Endodermal cell (in vitro differentiated cells): ENCODE results near the gene PARN. TPM values are rescaled to one million over a fixed set of nuclear protein-coding genes. Genes with fewer than 3 reads are reported as not detected.
"Not testable (repeated sequence)": the region's sequence is repeated elsewhere in the genome, so short reads cannot be mapped to it uniquely, and the experiment has no call there.

Experiments
- DNase-seq: peaks from one replicate; pipeline ENCODE4 v3.0.0-alpha.2; 2017
- H3K27ac ChIP-seq: 2 replicates; pipeline ENCODE4 v1.5.1; 2013; ENCODE audit warnings: mild to moderate bottlenecking, low read depth, low read length, moderate library complexity
- H3K27me3 ChIP-seq: 2 replicates; pipeline ENCODE4 v1.6.1; 2013; ENCODE audit warnings: mild to moderate bottlenecking, low read length, moderate library complexity; ENCODE audit not compliant: insufficient read depth, control insufficient read depth, poor library complexity, severe bottlenecking
- H3K36me3 ChIP-seq: 2 replicates; pipeline ENCODE4 v1.7.0; 2013; ENCODE audit warnings: mild to moderate bottlenecking, low read length, moderate library complexity; ENCODE audit not compliant: control insufficient read depth, insufficient read depth
- H3K4me1 ChIP-seq: one replicate; pipeline ENCODE4 v1.7.0; 2013; ENCODE audit warnings: low read length; ENCODE audit not compliant: control insufficient read depth, insufficient read depth
- H3K4me3 ChIP-seq: 2 replicates; pipeline ENCODE4 v1.5.1; 2013; ENCODE audit warnings: mild to moderate bottlenecking, low read length, moderate library complexity
- H3K9ac ChIP-seq: 2 replicates; pipeline ENCODE4 v1.6.1; 2013; ENCODE audit warnings: mild to moderate bottlenecking, low read length, moderate library complexity; ENCODE audit not compliant: poor library complexity, severe bottlenecking; ENCODE audit errors: extremely low read depth
- H3K9me3 ChIP-seq: 2 replicates; pipeline ENCODE4 v1.6.1; 2013; ENCODE audit warnings: mild to moderate bottlenecking, low read length, moderate library complexity; ENCODE audit not compliant: control insufficient read depth
- H3K27ac Mint-ChIP-seq: 2 replicates; pipeline ENCODE4 v1.8.0; 2020; ENCODE audit warnings: mixed read lengths
- H3K27me3 Mint-ChIP-seq: 2 replicates; pipeline ENCODE4 v1.8.0; 2021; ENCODE audit warnings: mild to moderate bottlenecking, mixed read lengths; ENCODE audit not compliant: insufficient read depth
- H3K36me3 Mint-ChIP-seq: 2 replicates; pipeline ENCODE4 v1.8.0; 2020; ENCODE audit warnings: low read depth, mixed read lengths
- H3K4me1 Mint-ChIP-seq: 2 replicates; pipeline ENCODE4 v1.8.0; 2020; ENCODE audit warnings: mixed read lengths
- H3K4me3 Mint-ChIP-seq: 2 replicates; pipeline ENCODE4 v1.8.0; 2020; ENCODE audit warnings: mild to moderate bottlenecking, moderate library complexity, mixed read lengths
- H3K9me3 Mint-ChIP-seq: 2 replicates; pipeline ENCODE4 v1.8.0; 2020; ENCODE audit warnings: mild to moderate bottlenecking, mixed read lengths
- WGBS, 2 experiments: methylation state at CpG; one replicate each; pipeline versions ENCODE4 v1.1.5 to v1.1.7; 2013; ENCODE audit warnings: missing lambda C conversion rate in 2 of 2, mixed read lengths in 1 of 2; ENCODE audit not compliant: insufficient coverage in 1 of 2, insufficient read length in 1 of 2; 5-methylcytosine and 5-hydroxymethylcytosine counted together
- total RNA-seq, 2 donors: library from RNA; stranded (reverse); fragmentation: NEBNext Ultra II Directional in 1 of 2; extraction: Animal tissue kit (Norgen Biotek cat#: 25700) in 1 of 2; gene quantifications; 2 replicates in 1 of 2; 3 replicates in 1 of 2; pipeline ENCODE4 v1.2.1, GENCODE V29; 2021
- TF ChIP-seq, protein P1 (sequence below): fragments of 200-600 bp; sonication (generic); conservative IDR thresholded peaks from 2 replicates; pipeline ENCODE4 v1.5.0; 2021; ENCODE audit warnings: antibody characterized with exemption, mild to moderate bottlenecking

The PARN gene
- total RNA-seq, 2 donors from 2014 or later = 43.7 to 45.7 TPM

DNA sequence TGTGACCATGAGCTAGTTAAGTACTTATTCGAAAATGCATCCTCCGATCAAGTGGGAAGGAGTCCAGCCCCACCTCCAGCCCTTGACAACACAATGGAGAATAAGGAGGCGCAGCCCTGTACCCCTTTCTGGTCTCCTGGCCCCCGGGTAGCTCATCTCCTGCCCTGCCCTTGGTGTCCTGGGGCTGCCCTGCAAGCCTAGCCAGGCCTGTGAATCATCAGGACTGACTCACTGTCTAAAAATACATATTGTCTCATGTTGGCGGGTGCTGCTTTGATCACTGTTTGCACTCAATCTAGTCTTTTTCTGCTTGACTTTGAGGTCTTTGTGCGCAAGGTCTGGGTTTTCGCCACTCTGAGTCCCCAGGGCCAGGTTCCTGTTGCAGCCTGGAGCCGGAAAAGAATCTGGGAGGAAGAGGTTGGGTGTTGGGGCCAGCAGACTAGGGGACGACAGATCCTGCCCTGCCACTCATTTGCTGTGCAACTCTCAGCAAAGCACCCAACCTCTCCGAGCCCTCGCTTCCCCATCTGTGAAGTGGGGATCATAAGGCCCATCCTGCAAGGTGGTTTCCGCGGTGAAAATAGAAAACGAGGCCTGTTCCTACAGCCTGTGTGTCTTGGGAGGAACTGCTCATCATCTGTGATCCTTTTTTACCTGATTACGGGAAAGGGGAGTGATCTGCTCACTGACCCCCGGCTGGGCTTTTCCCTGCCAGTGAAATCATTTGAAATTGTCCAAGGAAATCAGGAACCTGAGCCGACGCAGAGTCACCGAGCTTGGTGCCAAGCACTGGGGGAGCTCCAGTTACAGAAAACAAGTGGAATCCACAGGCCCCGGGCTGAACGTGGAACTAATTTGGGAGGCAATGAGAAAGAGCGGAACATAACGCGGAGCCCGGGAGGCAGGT, 230.4 kb downstream of the PARN start:
- H3K27me3 Mint-ChIP-seq = no peaks in the 10 kb centered on the region
- Histone ChIP-seq H3K27me3 (no peaks in the 10 kb centered on the region), H3K4me1 (no peaks in the 10 kb centered on the region), H3K27ac (peak overlapping the region; percentile 44), H3K9me3 (no peaks in the 10 kb centered on the region), H3K9ac (no peak overlapping the region), H3K4me3 (no peak overlapping the region), H3K36me3 (no peaks in the 10 kb centered on the region)
- no peaks in the 10 kb centered on the region for H3K36me3 Mint-ChIP-seq
- H3K9me3 Mint-ChIP-seq = no peaks in the 10 kb centered on the region
- no peak overlapping the region for H3K4me3 Mint-ChIP-seq
- WGBS, 2 experiments = 82 to 90% methylated on average over 12 to 25 of the region's 25 CpGs
- no peak for DNase-seq
- H3K27ac Mint-ChIP-seq = no peak overlapping the region
- peaks cover 2% of the 10 kb centered on the region for H3K4me1 Mint-ChIP-seq
- TF ChIP-seq, protein P1, sequence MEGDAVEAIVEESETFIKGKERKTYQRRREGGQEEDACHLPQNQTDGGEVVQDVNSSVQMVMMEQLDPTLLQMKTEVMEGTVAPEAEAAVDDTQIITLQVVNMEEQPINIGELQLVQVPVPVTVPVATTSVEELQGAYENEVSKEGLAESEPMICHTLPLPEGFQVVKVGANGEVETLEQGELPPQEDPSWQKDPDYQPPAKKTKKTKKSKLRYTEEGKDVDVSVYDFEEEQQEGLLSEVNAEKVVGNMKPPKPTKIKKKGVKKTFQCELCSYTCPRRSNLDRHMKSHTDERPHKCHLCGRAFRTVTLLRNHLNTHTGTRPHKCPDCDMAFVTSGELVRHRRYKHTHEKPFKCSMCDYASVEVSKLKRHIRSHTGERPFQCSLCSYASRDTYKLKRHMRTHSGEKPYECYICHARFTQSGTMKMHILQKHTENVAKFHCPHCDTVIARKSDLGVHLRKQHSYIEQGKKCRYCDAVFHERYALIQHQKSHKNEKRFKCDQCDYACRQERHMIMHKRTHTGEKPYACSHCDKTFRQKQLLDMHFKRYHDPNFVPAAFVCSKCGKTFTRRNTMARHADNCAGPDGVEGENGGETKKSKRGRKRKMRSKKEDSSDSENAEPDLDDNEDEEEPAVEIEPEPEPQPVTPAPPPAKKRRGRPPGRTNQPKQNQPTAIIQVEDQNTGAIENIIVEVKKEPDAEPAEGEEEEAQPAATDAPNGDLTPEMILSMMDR = no peak

DNA sequence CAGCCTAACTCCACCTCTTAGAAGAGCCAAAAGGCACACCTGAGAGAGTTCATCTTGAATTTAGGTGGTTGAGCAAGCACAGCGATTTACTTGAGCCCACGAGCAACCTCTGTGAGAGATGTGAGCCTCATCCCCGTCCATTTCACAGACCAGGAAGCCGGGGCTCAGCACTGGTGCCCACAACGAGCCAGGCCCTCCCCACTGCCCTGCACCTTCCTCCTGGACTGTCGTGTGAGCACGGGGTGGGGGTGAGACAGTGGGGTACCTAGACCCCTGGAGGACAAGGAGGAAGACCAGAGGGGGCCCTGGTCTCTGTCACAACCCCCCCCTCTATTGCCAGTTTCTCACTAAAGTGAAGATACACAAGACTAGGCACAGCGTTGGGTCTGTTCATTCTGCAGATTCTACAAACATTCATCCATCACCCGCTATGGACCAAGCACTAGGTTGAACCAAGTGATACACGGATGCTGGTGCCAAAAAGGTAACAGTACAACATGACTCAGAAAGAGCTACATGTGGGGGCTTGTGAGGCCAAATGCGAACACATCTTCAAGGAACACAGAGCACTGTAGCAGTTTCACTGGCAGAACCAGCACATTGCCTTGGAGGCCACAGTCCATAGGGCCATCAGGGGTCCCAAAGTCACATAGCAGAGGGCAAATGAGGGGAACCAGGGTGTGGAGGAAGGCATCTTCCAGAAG, 231.9 kb downstream of the PARN start:
- Histone ChIP-seq H3K4me1 (no peaks in the 10 kb centered on the region), H3K4me3 (no peak overlapping the region), H3K27ac (no peak overlapping the region), H3K36me3 (no peaks in the 10 kb centered on the region), H3K27me3 (no peaks in the 10 kb centered on the region), H3K9ac (no peak overlapping the region), H3K9me3 (no peaks in the 10 kb centered on the region)
- Mint-ChIP-seq H3K27ac (no peak overlapping the region), H3K9me3 (no peaks in the 10 kb centered on the region), H3K4me1 (peaks cover 2% of the 10 kb centered on the region), H3K36me3 (no peaks in the 10 kb centered on the region), H3K4me3 (no peak overlapping the region), H3K27me3 (no peaks in the 10 kb centered on the region)
- TF ChIP-seq, protein P1 = no peak
- 76 to 89% methylated on average over 5 to 11 of the region's 11 CpGs for WGBS, 2 experiments
- no peak for DNase-seq

DNA sequence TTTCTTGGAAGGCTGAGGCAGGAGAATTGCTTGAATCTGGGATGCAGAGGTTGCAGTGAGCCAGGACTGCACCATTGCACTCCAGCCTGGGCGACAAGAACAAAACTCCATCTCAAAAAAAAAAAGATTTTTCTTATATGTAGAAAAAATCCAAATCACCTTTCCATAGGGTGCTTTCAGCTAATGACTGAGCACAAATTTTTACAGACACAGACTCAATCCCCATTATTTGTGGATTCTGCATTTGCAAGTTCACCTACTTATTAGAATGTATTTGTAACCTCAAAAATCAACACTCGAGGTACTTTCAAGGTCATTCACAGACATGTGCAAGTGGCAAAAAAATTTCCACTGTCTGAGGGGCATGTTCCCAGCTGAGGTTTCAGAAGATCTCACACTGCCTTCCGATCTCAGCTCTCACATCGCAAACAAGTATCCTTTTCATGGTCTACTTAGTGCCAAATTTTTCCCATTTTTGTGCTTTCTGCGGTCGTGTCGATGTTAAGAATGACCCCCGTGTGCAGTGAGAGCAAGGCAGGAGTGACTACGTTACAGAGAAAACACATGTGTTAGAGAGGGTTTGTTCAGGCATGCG, 234.3 kb downstream of the PARN start:
- H3K36me3 Mint-ChIP-seq, H3K9me3 Mint-ChIP-seq: not testable (repeated sequence)

More for the DNA sequence above, 234.3 kb downstream of the PARN start:
- H3K4me3 Mint-ChIP-seq, DNase-seq, H3K4me3 ChIP-seq, H3K27ac ChIP-seq, H3K36me3 ChIP-seq, H3K27me3 Mint-ChIP-seq, H3K9ac ChIP-seq, H3K4me1 ChIP-seq, H3K9me3 ChIP-seq, H3K27me3 ChIP-seq, H3K4me1 Mint-ChIP-seq, H3K27ac Mint-ChIP-seq: not testable (repeated sequence)
- WGBS, 2 experiments = 92 to 93% methylated on average over 7 to 8 of the region's 10 CpGs
